ENCODE data around the gene CHD6. TPM values are rescaled to one million over a fixed set of nuclear protein-coding genes. Genes with fewer than 3 reads are reported as not detected.

Gene CHD6
- total and polyA plus RNA-seq, 2 of the 13 experiments (the other 11 are each of a cell fraction or from before 2014, with no cell fraction given), result 14.4 to 52.0 TPM

DNA sequence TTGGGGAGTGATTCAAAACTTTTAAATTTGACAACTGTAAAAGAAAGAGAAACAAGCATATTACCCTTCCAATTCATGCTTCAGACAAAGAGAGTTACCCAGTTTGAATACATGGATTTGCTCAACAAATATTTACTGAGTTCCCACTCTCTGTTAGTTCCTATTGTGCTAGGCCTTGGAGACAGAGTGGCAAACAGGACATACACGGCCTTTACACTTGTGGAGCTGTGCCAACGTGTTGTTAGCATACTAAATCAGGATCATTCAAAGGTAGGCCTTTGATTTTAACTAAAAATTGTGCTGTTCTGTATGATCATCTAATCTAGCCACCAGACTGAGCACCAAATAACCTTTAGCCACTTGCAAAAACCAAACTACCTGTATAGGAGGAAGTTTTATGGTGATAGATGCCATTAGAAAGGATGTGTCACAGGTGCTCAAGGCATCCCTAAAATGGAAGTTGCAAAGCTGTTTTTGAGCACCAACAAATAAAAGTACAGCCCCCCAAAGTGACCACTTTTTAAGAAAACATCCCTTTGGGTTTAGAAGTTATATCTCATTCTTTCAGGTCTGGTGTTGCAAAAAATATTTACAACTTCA, 84.5 kb downstream of the CHD6 start (continued):
- TF ChIP-seq PHF8 (CRISPR knock-in tag; IDR thresholded peaks at IDR 0.05), result peak; percentile 24; the same call in 1 of the 2 replicates
- peak; percentile 100 for TF ChIP-seq GFI1 (CRISPR knock-in tag; IDR thresholded peaks at IDR 0.05; ENCODE audit: borderline replicate concordance)
- TF ChIP-seq ZNF770 (CRISPR knock-in tag; IDR thresholded peaks at IDR 0.05), result no peak
- TF ChIP-seq ZFY (CRISPR knock-in tag; IDR thresholded peaks at IDR 0.05), result peak; percentile 63
- TF ChIP-seq ZNF800 (CRISPR knock-in tag; IDR thresholded peaks at IDR 0.05), result peak; percentile 68; the same call in 1 of the 2 replicates
- TF ChIP-seq ZNF781 (CRISPR knock-in tag; IDR thresholded peaks at IDR 0.05; ENCODE audit: borderline replicate concordance, not compliant biosample characterization), result no peak
- no peak for TF ChIP-seq MAFK (conservative IDR thresholded peaks at IDR 0.05 in 1 of 2, IDR thresholded peaks at IDR 0.05 in 1 of 2; ENCODE audit: low read length in 2 of 2)
- peak; percentile 63; the same call in 1 of the 2 replicates for TF ChIP-seq TGIF2 (CRISPR knock-in tag; IDR thresholded peaks at IDR 0.05)
- TF ChIP-seq ZSCAN25 (CRISPR knock-in tag; IDR thresholded peaks at IDR 0.05), result no peak
- TF ChIP-seq, protein P1, sequence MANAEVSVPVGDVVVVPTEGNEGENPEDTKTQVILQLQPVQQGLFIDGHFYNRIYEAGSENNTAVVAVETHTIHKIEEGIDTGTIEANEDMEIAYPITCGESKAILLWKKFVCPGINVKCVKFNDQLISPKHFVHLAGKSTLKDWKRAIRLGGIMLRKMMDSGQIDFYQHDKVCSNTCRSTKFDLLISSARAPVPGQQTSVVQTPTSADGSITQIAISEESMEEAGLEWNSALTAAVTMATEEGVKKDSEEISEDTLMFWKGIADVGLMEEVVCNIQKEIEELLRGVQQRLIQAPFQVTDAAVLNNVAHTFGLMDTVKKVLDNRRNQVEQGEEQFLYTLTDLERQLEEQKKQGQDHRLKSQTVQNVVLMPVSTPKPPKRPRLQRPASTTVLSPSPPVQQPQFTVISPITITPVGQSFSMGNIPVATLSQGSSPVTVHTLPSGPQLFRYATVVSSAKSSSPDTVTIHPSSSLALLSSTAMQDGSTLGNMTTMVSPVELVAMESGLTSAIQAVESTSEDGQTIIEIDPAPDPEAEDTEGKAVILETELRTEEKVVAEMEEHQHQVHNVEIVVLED (CRISPR knock-in tag; IDR thresholded peaks at IDR 0.05; ENCODE audit: borderline replicate concordance), result no peak
- peak; percentile 66 for TF ChIP-seq FOSL2 (CRISPR knock-in tag; IDR thresholded peaks at IDR 0.05)
- no peak for TF ChIP-seq ZMAT3 (CRISPR knock-in tag; conservative IDR thresholded peaks at IDR 0.05)
- peak; percentile 84 for TF ChIP-seq KDM4B (CRISPR knock-in tag; IDR thresholded peaks at IDR 0.05)
- peak; percentile 73 for TF ChIP-seq CEBPG (CRISPR knock-in tag; IDR thresholded peaks at IDR 0.05)
- 0 out of 2 replicates have a peak, but pooled peaks have one; percentile 59 for TF ChIP-seq DMAP1 (CRISPR knock-in tag; IDR thresholded peaks at IDR 0.05)
- TF ChIP-seq ZFP36L1 (CRISPR knock-in tag; IDR thresholded peaks at IDR 0.05), result peak; percentile 68; the same call in 1 of the 2 replicates
- no peak for TF ChIP-seq ZNF703 (CRISPR knock-in tag; IDR thresholded peaks at IDR 0.05; ENCODE audit: borderline replicate concordance)
- TF ChIP-seq ZNF710 (CRISPR knock-in tag; IDR thresholded peaks at IDR 0.05; ENCODE audit: borderline replicate concordance), result peak; percentile 80; the same call in 1 of the 2 replicates
- peak; percentile 92 for TF ChIP-seq HNF4A (CRISPR knock-in tag; IDR thresholded peaks at IDR 0.05)

Measured in HepG2 (cell line).